ENCODE measurements around the gene PRF1.

PRF1 gene

DNA sequence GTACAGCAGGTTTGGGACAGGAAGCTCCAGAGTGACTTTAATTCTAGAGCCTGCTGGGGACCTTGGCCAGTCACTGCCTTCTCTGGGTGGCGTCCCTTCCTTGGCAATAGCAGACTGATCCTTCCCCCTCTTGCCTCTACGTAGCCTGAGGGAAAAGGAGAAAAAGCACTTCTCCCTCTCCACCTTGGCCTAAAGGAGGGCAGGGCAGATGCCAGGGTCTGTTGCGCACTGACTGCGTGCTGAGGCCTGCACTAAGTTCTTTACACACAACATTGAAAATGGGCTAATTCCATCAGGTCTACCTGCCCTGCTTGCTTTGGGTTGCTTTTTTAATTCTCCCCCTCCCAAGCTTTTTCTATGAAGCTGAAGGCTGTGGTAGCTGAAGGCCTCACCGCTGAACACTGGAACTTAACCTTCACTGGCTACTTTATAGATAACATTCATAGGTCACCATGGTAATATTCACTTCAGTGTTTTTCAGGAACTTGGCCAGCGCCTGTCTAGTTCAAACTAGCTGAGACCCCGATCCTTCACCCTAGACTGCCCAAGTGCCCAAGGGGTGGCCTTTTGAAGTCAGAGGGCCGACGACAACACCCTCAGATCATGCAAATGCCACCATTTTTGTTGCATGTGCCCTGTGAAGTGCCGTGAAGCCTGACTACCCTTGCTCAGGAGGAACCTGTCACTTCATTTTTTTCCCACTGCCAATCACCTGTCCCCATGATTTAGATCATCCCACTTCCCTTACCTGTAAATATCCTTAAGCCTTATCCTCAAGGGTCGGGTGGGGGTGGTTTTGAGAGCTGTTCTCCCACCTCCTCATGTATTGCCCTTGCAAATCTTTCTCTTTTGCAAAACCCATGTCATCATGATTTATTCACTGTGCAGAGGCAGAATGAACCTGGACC is 28.7 kb downstream of the PRF1 start:
- no peak for DNase-seq
- Histone ChIP-seq H3K36me3 (no peaks in the 10 kb centered on the region), H3K27ac (no peak overlapping the region), H3K27me3 (ENCODE audit: insufficient read depth, low read depth, severe bottlenecking) (no peaks in the 10 kb centered on the region), H3K4me3 (ENCODE audit: low read depth, low read length) (no peak overlapping the region), H3K9me3 (ENCODE audit: severe bottlenecking) (no peaks in the 10 kb centered on the region)
- TF ChIP-seq CTCF (IDR thresholded peaks at IDR 0.05; ENCODE audit: low read depth, low read length) = no peak

- H3K27ac ChIP-seq = no peak overlapping the region
- H3K9me3 ChIP-seq (ENCODE audit: severe bottlenecking) = no peaks in the 10 kb centered on the region
- no peak overlapping the region for H3K4me3 ChIP-seq (ENCODE audit: low read depth, low read length)
- H3K27me3 ChIP-seq (ENCODE audit: insufficient read depth, low read depth, severe bottlenecking) = no peaks in the 10 kb centered on the region
- DNase-seq = no peak
- no peaks in the 10 kb centered on the region for H3K36me3 ChIP-seq
- TF ChIP-seq CTCF (IDR thresholded peaks at IDR 0.05; ENCODE audit: low read depth, low read length) = no peak
These were observed 30.7 kb downstream of the PRF1 start for GRCh38 chr10:70571636-70572439.

DNA sequence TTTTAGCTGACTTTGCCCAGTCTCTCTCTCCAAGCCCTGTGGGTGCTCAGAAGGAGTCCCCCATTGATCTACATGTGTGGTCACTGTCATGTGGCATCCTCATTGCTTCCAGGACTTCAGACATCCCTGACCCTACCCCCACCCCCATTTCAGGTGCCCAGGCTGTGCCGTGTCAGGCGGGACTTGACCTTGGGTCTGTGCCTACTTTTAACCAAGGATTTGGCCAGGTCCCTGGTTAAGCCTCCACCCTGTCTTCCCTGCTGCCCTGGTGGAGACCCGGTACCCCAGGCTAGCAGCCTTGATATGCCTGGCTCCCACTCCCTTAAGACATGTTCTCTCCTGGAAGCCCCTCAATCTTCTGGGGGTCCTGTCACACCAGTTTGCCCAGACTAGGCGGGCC is 31.3 kb downstream of the PRF1 start:
- no peaks in the 10 kb centered on the region for H3K9me3 ChIP-seq (ENCODE audit: severe bottlenecking)
- no peak for DNase-seq
- no peak for TF ChIP-seq CTCF (IDR thresholded peaks at IDR 0.05; ENCODE audit: low read depth, low read length)
- H3K4me3 ChIP-seq (ENCODE audit: low read depth, low read length) = no peak overlapping the region
- no peaks in the 10 kb centered on the region for H3K36me3 ChIP-seq
- no peak overlapping the region for H3K27ac ChIP-seq
- no peaks in the 10 kb centered on the region for H3K27me3 ChIP-seq (ENCODE audit: insufficient read depth, low read depth, severe bottlenecking)

GRCh38 chr10:70568781-70569495 is 33.6 kb downstream of the PRF1 start:
- Histone ChIP-seq H3K9me3 (ENCODE audit: severe bottlenecking) (no peaks in the 10 kb centered on the region), H3K27ac (no peak overlapping the region), H3K36me3 (no peaks in the 10 kb centered on the region), H3K4me3 (ENCODE audit: low read depth, low read length) (no peak overlapping the region), H3K27me3 (ENCODE audit: insufficient read depth, low read depth, severe bottlenecking) (no peaks in the 10 kb centered on the region)
- no peak for TF ChIP-seq CTCF (IDR thresholded peaks at IDR 0.05; ENCODE audit: low read depth, low read length)
- DNase-seq = no peak

GRCh38 chr10:70568113-70568512 is 34.4 kb downstream of the PRF1 start:
- no peak overlapping the region for H3K27ac ChIP-seq

More at GRCh38 chr10:70568113-70568512, 34.4 kb downstream of the PRF1 start:
- no peak for TF ChIP-seq CTCF (IDR thresholded peaks at IDR 0.05; ENCODE audit: low read depth, low read length)
- Histone ChIP-seq H3K4me3 (ENCODE audit: low read depth, low read length) (no peak overlapping the region), H3K36me3 (no peaks in the 10 kb centered on the region), H3K27me3 (ENCODE audit: insufficient read depth, low read depth, severe bottlenecking) (no peaks in the 10 kb centered on the region), H3K9me3 (ENCODE audit: severe bottlenecking) (no peaks in the 10 kb centered on the region)
- DNase-seq = no peak

All from WERI-Rb-1 (cell line).